ENCODE results near the gene PRSS48.

The PRSS48 gene

DNA sequence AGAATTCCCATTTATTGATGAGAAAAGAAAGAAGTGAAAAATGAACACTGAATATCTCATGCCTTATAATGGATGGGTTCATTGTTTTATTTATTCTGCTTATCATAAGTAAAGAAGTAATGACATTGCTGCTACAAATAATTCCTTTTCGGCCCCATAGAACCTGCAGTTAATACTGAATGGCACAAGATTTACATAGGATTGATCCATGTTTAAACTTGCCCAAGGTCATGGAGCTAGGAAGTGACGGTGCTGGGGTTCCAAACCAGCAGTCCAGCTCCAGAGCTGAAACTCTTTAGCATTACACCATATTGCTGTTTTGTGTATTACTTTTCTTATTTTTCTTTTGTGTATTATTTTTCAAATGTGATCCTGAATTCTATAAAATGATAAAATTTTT lies 30.2 kb upstream of the PRSS48 start:
- TF ChIP-seq EZH2phosphoT487 (IDR thresholded peaks at IDR 0.05; ENCODE audit: low read depth) (no peak), CTCF (IDR thresholded peaks at IDR 0.05; ENCODE audit: low read depth, low read length) (no peak)
- H3K79me2 ChIP-seq (ENCODE audit: low read length) = no peaks in the 10 kb centered on the region
- no peak overlapping the region for H3K4me2 ChIP-seq (ENCODE audit: low read length)
- no peak overlapping the region for H3K27ac ChIP-seq (ENCODE audit: low read length)
- no peak overlapping the region for H3K4me3 ChIP-seq (ENCODE audit: low read length)
- no peaks in the 10 kb centered on the region for H3K4me1 ChIP-seq (ENCODE audit: low read length)
- no peaks in the 10 kb centered on the region for H3K36me3 ChIP-seq (replicated peaks; ENCODE audit: low read depth, low read length)
- no peaks in the 10 kb centered on the region for H4K20me1 ChIP-seq (ENCODE audit: insufficient read depth, low read length)
- H3K27me3 ChIP-seq (ENCODE audit: low read depth, low read length) = no peaks in the 10 kb centered on the region
- no peaks in the 10 kb centered on the region for H3K9me3 ChIP-seq (ENCODE audit: insufficient read depth, low read length)
- H3K9ac ChIP-seq (ENCODE audit: low read length) = no peak overlapping the region
- H2AFZ ChIP-seq (ENCODE audit: low read depth, low read length) = no peak overlapping the region

GRCh38 chr4:151247395-151247794 lies 29.6 kb upstream of the PRSS48 start:
- Histone ChIP-seq H3K9ac (ENCODE audit: low read length) (no peak overlapping the region), H3K9me3 (ENCODE audit: insufficient read depth, low read length) (no peaks in the 10 kb centered on the region), H2AFZ (ENCODE audit: low read depth, low read length) (no peak overlapping the region), H4K20me1 (ENCODE audit: insufficient read depth, low read length) (no peaks in the 10 kb centered on the region), H3K4me1 (ENCODE audit: low read length) (no peaks in the 10 kb centered on the region), H3K27ac (ENCODE audit: low read length) (no peak overlapping the region), H3K79me2 (ENCODE audit: low read length) (no peaks in the 10 kb centered on the region), H3K4me2 (ENCODE audit: low read length) (no peak overlapping the region), H3K27me3 (ENCODE audit: low read depth, low read length) (no peaks in the 10 kb centered on the region), H3K4me3 (ENCODE audit: low read length) (no peak overlapping the region), H3K36me3 (replicated peaks; ENCODE audit: low read depth, low read length) (no peaks in the 10 kb centered on the region)
- TF ChIP-seq EZH2phosphoT487 (IDR thresholded peaks at IDR 0.05; ENCODE audit: low read depth) (no peak), CTCF (IDR thresholded peaks at IDR 0.05; ENCODE audit: low read depth, low read length) (no peak)

GRCh38 chr4:151248519-151248918 lies 28.4 kb upstream of the PRSS48 start:
- Histone ChIP-seq H3K4me1 (ENCODE audit: low read length) (no peaks in the 10 kb centered on the region), H2AFZ (ENCODE audit: low read depth, low read length) (no peak overlapping the region), H3K4me2 (ENCODE audit: low read length) (no peak overlapping the region), H3K27me3 (ENCODE audit: low read depth, low read length) (no peaks in the 10 kb centered on the region), H3K4me3 (ENCODE audit: low read length) (no peak overlapping the region), H3K27ac (ENCODE audit: low read length) (no peak overlapping the region), H3K36me3 (replicated peaks; ENCODE audit: low read depth, low read length) (no peaks in the 10 kb centered on the region), H3K9me3 (ENCODE audit: insufficient read depth, low read length) (no peaks in the 10 kb centered on the region), H3K79me2 (ENCODE audit: low read length) (no peaks in the 10 kb centered on the region), H4K20me1 (ENCODE audit: insufficient read depth, low read length) (no peaks in the 10 kb centered on the region), H3K9ac (ENCODE audit: low read length) (no peak overlapping the region)
- no peak for TF ChIP-seq EZH2phosphoT487 (IDR thresholded peaks at IDR 0.05; ENCODE audit: low read depth)
- no peak for TF ChIP-seq CTCF (IDR thresholded peaks at IDR 0.05; ENCODE audit: low read depth, low read length)

GRCh38 chr4:151250706-151251105 lies 26.3 kb upstream of the PRSS48 start:
- H3K27ac ChIP-seq (ENCODE audit: low read length) = no peak overlapping the region
- H3K9me3 ChIP-seq (ENCODE audit: insufficient read depth, low read length) = no peaks in the 10 kb centered on the region
- TF ChIP-seq CTCF (IDR thresholded peaks at IDR 0.05; ENCODE audit: low read depth, low read length) (no peak), EZH2phosphoT487 (IDR thresholded peaks at IDR 0.05; ENCODE audit: low read depth) (no peak)
- H3K9ac ChIP-seq (ENCODE audit: low read length) = no peak overlapping the region
- no peak overlapping the region for H3K4me3 ChIP-seq (ENCODE audit: low read length)
- no peak overlapping the region for H3K4me2 ChIP-seq (ENCODE audit: low read length)
- H3K27me3 ChIP-seq (ENCODE audit: low read depth, low read length) = no peaks in the 10 kb centered on the region
- no peaks in the 10 kb centered on the region for H4K20me1 ChIP-seq (ENCODE audit: insufficient read depth, low read length)
- H3K79me2 ChIP-seq (ENCODE audit: low read length) = no peaks in the 10 kb centered on the region
- no peaks in the 10 kb centered on the region for H3K4me1 ChIP-seq (ENCODE audit: low read length)
- no peaks in the 10 kb centered on the region for H3K36me3 ChIP-seq (replicated peaks; ENCODE audit: low read depth, low read length)
- no peak overlapping the region for H2AFZ ChIP-seq (ENCODE audit: low read depth, low read length)

Measured in OCI-LY3 (cell line).